ENCODE results near the gene MVP.
"Not testable (repeated sequence)": the region's sequence is repeated elsewhere in the genome, so short reads cannot be mapped to it uniquely, and the experiment has no call there.

Gene MVP

DNA sequence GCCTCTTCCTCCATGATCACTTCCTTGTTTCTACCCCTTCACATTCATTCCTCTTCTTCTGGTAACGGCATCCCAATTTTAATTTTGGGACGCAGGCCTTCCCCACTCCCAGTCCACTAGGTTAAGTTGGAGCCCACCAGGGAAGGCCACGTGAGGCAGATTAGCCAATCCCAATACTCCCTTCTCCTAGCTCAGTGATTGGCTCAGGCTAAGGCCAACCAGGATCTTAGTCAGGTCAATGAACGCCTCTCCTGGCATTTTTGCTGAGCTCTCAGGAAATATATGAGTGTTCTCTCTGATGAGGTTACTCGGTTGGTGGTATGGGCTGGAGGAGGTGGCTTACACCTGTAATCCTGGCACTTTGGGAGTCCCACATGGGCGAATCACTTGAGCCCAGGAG, 63.7 kb downstream of the MVP start:
- no peak overlapping the region for H3K4me3 ChIP-seq (ENCODE audit: low read depth, low read length)
- TF ChIP-seq, protein P1, sequence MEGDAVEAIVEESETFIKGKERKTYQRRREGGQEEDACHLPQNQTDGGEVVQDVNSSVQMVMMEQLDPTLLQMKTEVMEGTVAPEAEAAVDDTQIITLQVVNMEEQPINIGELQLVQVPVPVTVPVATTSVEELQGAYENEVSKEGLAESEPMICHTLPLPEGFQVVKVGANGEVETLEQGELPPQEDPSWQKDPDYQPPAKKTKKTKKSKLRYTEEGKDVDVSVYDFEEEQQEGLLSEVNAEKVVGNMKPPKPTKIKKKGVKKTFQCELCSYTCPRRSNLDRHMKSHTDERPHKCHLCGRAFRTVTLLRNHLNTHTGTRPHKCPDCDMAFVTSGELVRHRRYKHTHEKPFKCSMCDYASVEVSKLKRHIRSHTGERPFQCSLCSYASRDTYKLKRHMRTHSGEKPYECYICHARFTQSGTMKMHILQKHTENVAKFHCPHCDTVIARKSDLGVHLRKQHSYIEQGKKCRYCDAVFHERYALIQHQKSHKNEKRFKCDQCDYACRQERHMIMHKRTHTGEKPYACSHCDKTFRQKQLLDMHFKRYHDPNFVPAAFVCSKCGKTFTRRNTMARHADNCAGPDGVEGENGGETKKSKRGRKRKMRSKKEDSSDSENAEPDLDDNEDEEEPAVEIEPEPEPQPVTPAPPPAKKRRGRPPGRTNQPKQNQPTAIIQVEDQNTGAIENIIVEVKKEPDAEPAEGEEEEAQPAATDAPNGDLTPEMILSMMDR (IDR thresholded peaks at IDR 0.05; ENCODE audit: control insufficient read depth, extremely low read depth, insufficient read depth): no peak
- no peak for DNase-seq (ENCODE audit: low read depth)

DNA sequence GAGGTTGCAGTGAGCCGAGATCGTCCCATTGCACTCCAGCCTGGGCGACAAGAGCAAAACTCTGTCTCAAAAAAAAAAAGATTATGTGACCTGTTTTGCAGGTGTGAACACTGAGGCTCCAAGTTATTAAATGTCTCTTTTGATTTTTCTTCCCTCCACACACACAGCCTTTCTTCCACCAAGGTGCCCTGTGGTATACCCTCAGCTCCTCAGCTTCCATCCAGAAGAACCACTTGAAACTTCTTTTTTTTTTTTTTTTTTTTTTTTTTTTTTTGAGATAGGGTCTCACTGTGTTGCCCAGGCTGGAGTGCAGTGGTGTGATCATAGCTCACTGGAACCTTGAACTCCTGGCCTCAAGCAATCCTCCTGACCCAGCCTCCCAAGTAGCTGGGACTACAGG, 69.1 kb downstream of the MVP start:
- DNase-seq (ENCODE audit: low read depth); H3K4me3 ChIP-seq (ENCODE audit: low read depth, low read length): not testable (repeated sequence)

DNA sequence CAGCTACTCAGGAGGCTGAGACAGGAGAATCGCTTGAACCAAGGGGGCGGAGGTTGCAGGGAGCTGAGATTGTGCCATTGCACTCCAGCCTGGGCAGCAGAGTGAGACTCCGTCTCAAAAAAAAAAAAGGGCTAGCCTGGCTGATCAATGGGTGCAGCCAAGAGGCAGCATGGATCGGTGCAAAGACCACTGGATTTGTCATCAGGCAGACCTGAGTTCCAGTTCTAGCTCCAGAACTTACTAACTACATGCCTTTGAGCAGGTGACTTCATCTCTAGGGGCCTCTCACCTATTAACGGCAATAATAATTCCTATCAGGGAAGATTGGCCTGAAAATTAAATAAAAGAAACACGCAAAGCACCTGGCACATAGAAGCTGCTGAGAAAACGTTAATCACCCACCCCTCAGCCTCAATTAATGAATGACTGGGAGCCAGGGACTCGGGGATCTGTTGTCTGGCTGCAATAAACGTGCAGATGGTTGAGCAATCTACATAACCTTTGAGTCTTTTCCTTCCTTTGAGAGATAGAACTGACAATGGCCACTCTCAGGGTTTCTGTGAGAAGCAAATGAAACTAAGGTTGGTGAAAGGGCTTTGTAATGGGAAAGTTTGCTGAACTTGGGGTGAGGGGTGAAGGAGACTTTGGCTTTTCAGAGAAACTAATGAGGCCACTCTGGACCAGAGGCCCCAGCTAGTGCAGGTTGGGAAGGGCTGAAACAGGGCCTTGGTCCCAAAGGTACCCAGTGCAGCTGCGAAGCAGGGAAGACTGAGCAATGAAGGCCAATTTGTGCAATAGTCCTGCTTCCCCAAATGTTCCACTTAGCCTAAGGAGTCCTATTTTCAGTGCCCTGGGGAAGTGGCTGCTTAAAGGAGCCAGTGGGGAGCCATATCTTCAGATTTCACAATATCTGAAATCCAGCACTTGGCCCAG, 71.5 kb downstream of the MVP start:
- TF ChIP-seq, protein P1 (IDR thresholded peaks at IDR 0.05; ENCODE audit: control insufficient read depth, extremely low read depth, insufficient read depth): no peak
- no peak for DNase-seq (ENCODE audit: low read depth)
- H3K4me3 ChIP-seq (ENCODE audit: low read depth, low read length): no peak overlapping the region

DNA sequence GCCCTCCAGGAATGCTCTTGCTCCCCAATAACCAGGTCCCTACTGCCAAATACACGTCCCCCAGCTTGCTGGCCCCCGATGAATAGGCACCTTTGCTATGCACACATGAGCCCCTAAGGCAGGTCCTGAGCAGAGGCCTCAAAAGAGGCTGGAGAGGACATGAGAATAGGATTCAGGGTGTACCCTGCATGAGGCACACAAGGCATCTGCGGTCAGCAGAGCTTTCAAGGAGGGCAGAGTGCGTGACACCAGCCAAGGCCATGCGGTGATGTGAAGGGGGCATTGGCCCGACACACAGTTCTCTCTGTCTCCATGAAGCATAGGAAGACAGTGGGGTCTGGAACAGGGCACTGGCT, 72.2 kb downstream of the MVP start:
- DNase-seq (ENCODE audit: low read depth): no peak
- no peak overlapping the region for H3K4me3 ChIP-seq (ENCODE audit: low read depth, low read length)
- TF ChIP-seq, protein P1 (IDR thresholded peaks at IDR 0.05; ENCODE audit: control insufficient read depth, extremely low read depth, insufficient read depth): no peak

DNA sequence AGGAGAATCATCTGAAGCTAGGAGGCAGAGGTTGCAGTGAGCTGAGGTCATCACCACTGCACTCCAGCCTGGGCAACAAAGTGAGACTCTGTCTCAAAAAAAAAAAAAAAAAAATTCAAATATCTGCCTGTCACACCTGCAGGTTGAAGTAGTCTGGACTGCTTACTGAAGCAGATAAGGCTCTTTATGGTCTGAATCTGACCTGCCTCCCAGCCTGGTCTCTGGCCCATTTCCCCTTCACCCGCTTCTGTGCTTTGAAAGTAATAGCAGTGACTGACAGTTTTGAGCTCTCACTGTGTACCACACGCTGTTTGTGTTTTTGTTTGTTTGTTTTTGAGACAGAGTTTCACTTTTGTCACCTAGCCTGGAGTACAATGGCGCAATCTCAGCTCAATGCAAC, 73.3 kb downstream of the MVP start:
- no peak for DNase-seq (ENCODE audit: low read depth)
- TF ChIP-seq, protein P1 (IDR thresholded peaks at IDR 0.05; ENCODE audit: control insufficient read depth, extremely low read depth, insufficient read depth): no peak
- no peak overlapping the region for H3K4me3 ChIP-seq (ENCODE audit: low read depth, low read length)

DNA sequence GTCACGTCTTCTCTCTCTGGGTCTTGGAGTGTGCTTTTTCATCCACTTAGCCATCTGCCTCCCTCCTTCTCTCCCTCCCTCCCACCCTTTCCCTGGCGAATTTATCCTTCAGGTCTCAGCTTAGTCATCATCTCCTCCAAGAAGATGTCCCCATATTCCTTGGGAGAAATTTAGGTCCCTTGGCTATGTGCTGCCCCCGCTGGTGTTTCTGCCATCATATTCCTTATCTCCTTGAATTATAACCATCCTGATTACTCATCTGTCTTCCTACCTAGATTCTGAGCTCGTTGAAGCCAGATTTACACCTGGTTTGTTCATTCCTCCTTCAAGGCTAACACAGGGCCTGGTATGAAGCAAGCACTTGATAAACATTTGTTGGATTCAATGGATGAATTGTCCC, 74.1 kb downstream of the MVP start:
- DNase-seq (ENCODE audit: low read depth): no peak
- H3K4me3 ChIP-seq (ENCODE audit: low read depth, low read length): no peak overlapping the region
- TF ChIP-seq, protein P1 (IDR thresholded peaks at IDR 0.05; ENCODE audit: control insufficient read depth, extremely low read depth, insufficient read depth): no peak

DNA sequence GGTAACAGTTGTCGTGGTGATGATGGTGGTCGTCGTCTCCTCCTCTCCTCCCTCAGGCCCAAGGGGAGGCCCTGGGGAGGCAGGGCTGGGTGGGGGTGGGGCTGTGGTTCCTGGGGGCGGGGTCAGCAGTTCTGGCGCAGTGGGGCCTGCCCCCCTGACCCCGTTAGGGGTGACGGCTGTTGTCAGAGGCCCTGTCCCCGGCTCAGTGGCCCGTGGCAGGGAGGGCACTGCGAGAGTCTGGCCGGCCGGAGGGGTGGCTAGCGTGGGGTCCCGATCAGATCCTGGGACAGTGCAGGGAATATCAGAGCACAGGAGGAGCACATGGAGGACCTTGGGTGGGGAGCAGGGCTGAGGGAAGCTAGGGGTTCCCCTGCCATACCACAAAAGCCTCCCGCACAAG, 76.6 kb downstream of the MVP start:
- H3K4me3 ChIP-seq (ENCODE audit: low read depth, low read length): no peak overlapping the region
- TF ChIP-seq, protein P1 (IDR thresholded peaks at IDR 0.05; ENCODE audit: control insufficient read depth, extremely low read depth, insufficient read depth): no peak
- DNase-seq (ENCODE audit: low read depth): no peak
